PFSK-1 (cell line): ENCODE data around the gene C9orf50.

Source experiments
- FOXP2 ChIP-seq: optimal IDR thresholded peaks from 2 replicates; pipeline ENCODE3; 2011; ENCODE audit warnings: borderline replicate concordance, control low read depth, inconsistent platforms; ENCODE audit not compliant: insufficient read depth; ENCODE audit errors: extremely low read length, extremely low read depth
- TF ChIP-seq, protein P1 (sequence below), 2 experiments: IDR thresholded peaks; 2 replicates each; pipeline versions ENCODE4 v1.6.1 to v1.8.0; 2011 to 2012; ENCODE audit warnings: low read depth in 2 of 2, low read length in 2 of 2, control low read depth in 1 of 2, inconsistent platforms in 1 of 2, mild to moderate bottlenecking in 1 of 2, moderate library complexity in 1 of 2; ENCODE audit not compliant: insufficient read depth in 1 of 2

DNA sequence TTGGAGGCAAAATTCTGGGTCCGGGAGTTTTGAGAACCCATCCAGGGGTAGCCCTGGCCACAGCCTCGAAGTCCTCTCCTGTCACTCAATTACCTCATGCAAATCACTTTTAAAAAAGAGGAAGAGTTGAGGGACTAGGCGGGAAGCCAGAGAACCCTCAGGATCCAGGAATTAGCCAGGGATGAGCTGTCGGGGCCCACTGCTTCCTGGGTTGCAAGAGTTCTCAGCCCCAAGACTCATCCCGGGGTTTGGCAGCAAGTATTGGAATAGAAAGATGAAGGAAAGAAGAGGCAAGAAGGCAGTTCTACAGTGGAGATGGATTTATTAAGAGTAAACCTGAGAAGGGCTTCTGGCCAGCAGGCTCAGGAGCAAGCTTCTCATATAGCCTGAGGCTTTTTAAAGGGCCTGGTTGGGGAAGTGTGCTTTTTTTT is 25.6 kb downstream of the C9orf50 start:
- TF ChIP-seq, protein P1, sequence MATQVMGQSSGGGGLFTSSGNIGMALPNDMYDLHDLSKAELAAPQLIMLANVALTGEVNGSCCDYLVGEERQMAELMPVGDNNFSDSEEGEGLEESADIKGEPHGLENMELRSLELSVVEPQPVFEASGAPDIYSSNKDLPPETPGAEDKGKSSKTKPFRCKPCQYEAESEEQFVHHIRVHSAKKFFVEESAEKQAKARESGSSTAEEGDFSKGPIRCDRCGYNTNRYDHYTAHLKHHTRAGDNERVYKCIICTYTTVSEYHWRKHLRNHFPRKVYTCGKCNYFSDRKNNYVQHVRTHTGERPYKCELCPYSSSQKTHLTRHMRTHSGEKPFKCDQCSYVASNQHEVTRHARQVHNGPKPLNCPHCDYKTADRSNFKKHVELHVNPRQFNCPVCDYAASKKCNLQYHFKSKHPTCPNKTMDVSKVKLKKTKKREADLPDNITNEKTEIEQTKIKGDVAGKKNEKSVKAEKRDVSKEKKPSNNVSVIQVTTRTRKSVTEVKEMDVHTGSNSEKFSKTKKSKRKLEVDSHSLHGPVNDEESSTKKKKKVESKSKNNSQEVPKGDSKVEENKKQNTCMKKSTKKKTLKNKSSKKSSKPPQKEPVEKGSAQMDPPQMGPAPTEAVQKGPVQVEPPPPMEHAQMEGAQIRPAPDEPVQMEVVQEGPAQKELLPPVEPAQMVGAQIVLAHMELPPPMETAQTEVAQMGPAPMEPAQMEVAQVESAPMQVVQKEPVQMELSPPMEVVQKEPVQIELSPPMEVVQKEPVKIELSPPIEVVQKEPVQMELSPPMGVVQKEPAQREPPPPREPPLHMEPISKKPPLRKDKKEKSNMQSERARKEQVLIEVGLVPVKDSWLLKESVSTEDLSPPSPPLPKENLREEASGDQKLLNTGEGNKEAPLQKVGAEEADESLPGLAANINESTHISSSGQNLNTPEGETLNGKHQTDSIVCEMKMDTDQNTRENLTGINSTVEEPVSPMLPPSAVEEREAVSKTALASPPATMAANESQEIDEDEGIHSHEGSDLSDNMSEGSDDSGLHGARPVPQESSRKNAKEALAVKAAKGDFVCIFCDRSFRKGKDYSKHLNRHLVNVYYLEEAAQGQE (IDR thresholded peaks at IDR 0.05; ENCODE audit: insufficient read depth in 1 of 2, low read depth in 2 of 2, low read length in 2 of 2) = no peak
- no peak for TF ChIP-seq FOXP2
